Right ventricle myocardium inferior (tissue), 1 donor: Measurements from ENCODE around the gene AKAP6. TPM values are rescaled to one million over a fixed set of nuclear protein-coding genes. Genes with fewer than 3 reads are reported as not detected.

Source experiments
- ATAC-seq: fragments of 200-7000 bp; cut with Tn5 transposase; one replicate; pipeline ENCODE4 v1.9.1; 2020; ENCODE audit warnings: mild to moderate bottlenecking, moderate library complexity
- DNase-seq: peaks from one replicate; pipeline ENCODE4 v3.0.0; 2021; ENCODE audit errors: missing footprints
- intact Hi-C: fragments of 100-400 bp; cut with DNase I; formaldehyde crosslinking; loops from one replicate; pipeline ENCODE4 v1.11.0; 2022
- total RNA-seq: library from RNA; stranded (reverse); fragmentation: NEBNext Ultra II Directional; extraction: Animal tissue kit (Norgen Biotek cat#: 25700); gene quantifications from one replicate; pipeline ENCODE4 v1.2.1, GENCODE V29; 2021
- donor health status: DM: no; HTN: yes; CAD: no; lungs with severe emphysema.

The AKAP6 gene
- total RNA-seq, 1 donor from 2014 or later, result 160 TPM

GRCh38 chr14:32399920-32400319, 70.8 kb downstream of the AKAP6 start:
- no peak for DNase-seq
- no peak for ATAC-seq
- intact Hi-C loops, result no loop called here

- ATAC-seq (no peak), DNase-seq (no peak)
- intact Hi-C loops, result no loop called here
Measured at GRCh38 chr14:32400480-32400879, 71.4 kb downstream of the AKAP6 start.

- intact Hi-C loops, result no loop called here
- DNase-seq (no peak), ATAC-seq (no peak)
Measured at GRCh38 chr14:32403021-32403420, 73.9 kb downstream of the AKAP6 start.

DNA sequence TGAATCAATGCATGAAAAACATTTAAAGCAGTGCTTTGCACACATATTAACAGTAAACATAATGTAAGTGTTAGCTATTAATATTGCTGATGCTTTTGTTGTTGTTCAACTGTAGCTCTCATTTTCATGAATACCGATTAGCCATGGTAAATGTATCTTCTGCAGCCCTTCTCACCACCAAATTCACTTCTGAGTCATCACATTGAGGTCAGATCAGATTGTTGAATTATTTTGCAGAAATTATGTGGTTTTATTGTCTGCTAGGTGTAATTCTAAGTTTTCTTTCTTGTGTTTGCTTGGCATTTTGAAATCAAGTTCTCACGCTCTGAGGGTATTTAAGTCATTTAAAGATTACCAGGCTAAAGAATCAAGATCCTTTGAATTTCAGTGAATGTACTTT, 74.6 kb downstream of the AKAP6 start:
- intact Hi-C loops, result no loop called here
- DNase-seq (no peak), ATAC-seq (no peak)

- intact Hi-C loops, result loop anchor here (5.0 kb wide), 1 partner anchor 52 kb away; no protein-coding TSS in a partner anchor
- peak; percentile 93 for ATAC-seq
- DNase-seq, result peak; percentile 32
Measured at GRCh38 chr14:32404784-32405573, 75.9 kb downstream of the AKAP6 start.

DNA sequence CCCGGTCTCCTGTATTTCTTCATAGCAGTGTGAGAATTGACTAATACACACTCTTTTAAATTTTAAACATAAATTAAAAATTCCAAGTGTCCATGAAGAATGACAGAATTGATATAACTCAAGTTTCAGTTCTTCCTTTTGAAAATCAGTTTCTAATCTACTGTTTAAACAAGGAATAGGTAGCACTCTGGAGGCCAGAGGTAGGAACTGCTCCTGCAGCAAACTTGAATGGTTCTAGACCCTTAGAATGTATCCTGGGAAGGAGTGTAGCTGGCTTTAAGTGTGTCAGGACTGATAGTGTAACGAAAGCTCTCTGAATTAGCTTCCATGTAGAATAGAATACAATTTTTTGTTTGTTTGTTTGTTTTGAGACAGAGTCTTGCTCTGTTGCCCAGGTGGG, 76.8 kb downstream of the AKAP6 start:
- DNase-seq, result no peak
- no peak for ATAC-seq
- intact Hi-C loops, result loop anchor here (5.0 kb wide), 1 partner anchor 51 kb away; no protein-coding TSS in a partner anchor

- ATAC-seq, result peak; percentile 49
- intact Hi-C loops, result loop anchor here (5.0 kb wide), 1 partner anchor 50 kb away; no protein-coding TSS in a partner anchor
- DNase-seq, result peak; percentile 31
Measured at GRCh38 chr14:32407130-32407529, 78.0 kb downstream of the AKAP6 start.

GRCh38 chr14:32408018-32408417, 78.9 kb downstream of the AKAP6 start:
- intact Hi-C loops, result loop anchor here (5.0 kb wide), 1 partner anchor 49 kb away; no protein-coding TSS in a partner anchor
- no peak for DNase-seq
- ATAC-seq, result no peak

DNA sequence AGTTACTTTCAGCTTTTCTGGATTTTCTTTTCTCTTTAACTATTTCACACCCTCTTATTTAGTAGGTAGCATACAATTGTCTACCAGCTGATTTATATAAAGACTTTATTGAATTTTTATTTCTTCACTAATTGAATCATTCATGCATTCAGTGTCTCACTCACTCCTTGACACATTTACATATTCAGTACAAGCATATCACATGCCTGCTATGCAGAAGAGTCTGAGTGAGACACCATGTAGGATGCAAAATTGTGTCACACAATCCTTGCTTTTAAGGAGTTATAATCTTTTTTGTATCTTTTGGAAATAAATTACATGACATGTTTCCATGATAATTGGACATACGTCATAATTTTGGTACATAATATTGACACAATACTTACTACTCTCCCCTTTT, 83.0 kb downstream of the AKAP6 start:
- ATAC-seq, result no peak

DNA sequence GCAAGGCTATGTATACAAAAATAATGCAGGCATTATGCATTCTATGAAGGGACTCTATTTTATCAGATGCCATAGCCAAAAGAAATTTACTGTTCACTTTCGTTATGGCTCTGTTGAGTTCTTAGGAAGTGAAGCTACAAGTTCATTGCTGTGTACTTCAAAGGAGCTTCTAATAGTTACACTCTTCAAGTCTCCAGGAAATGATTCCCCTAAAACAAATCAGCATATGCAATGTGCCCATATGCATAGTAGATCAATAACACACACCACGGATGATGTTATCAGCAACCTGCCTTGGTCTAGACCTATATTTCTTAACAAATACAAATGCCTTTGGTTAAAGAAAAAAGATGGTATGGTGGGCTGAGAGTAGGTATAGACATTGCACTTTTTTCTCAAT, 83.4 kb downstream of the AKAP6 start:
- DNase-seq, result no peak
- intact Hi-C loops, result loop anchor here (10.0 kb wide), 1 partner anchor 102 kb away; no protein-coding TSS in a partner anchor
- no peak for ATAC-seq

More for the DNA sequence above, 83.0 kb downstream of the AKAP6 start:
- DNase-seq, result no peak
- intact Hi-C loops, result loop anchor here (10.0 kb wide), 1 partner anchor 103 kb away; no protein-coding TSS in a partner anchor

- ATAC-seq (no peak), DNase-seq (no peak)
- intact Hi-C loops, result loop anchor here (10.0 kb wide), 1 partner anchor 101 kb away; no protein-coding TSS in a partner anchor
Measured at GRCh38 chr14:32413967-32414640, 85.0 kb downstream of the AKAP6 start.

- ATAC-seq, result no peak
- no peak for DNase-seq
- intact Hi-C loops, result loop anchor here (10.0 kb wide), 1 partner anchor 100 kb away; no protein-coding TSS in a partner anchor
Measured at GRCh38 chr14:32414808-32415255, 85.7 kb downstream of the AKAP6 start.

- intact Hi-C loops, result loop anchor here (10.0 kb wide), 1 partner anchor 97 kb away; no protein-coding TSS in a partner anchor
- DNase-seq, result no peak
- no peak for ATAC-seq
Measured at GRCh38 chr14:32417956-32418552, 89.0 kb downstream of the AKAP6 start.

GRCh38 chr14:32419429-32419828, 90.3 kb downstream of the AKAP6 start:
- DNase-seq (no peak), ATAC-seq (no peak)
- intact Hi-C loops, result loop anchor here (10.0 kb wide), 1 partner anchor 95 kb away; no protein-coding TSS in a partner anchor

- intact Hi-C loops, result no loop called here
- ATAC-seq, result no peak
- no peak for DNase-seq
Measured at GRCh38 chr14:32421781-32422180, 92.7 kb downstream of the AKAP6 start.

DNA sequence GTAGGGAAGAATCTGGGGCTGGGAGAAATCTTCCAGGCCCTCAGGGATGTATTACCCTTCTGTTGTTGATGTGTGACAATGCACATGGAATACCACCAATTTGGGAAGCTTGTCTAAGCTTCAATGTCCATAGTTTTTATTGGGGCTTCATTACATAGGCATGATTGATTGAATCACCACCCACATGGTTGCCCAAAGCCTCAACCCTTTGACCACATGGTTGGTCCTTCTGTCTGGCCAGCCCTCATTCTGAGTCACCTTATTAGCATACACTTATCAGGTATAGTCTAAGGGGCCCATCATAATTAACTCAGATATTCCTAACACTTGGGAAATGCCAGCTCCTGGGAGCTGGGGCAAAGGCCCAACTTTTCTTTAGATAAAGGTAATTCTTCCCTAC, 93.3 kb downstream of the AKAP6 start:
- intact Hi-C loops, result no loop called here
- ATAC-seq (no peak), DNase-seq (no peak)

DNA sequence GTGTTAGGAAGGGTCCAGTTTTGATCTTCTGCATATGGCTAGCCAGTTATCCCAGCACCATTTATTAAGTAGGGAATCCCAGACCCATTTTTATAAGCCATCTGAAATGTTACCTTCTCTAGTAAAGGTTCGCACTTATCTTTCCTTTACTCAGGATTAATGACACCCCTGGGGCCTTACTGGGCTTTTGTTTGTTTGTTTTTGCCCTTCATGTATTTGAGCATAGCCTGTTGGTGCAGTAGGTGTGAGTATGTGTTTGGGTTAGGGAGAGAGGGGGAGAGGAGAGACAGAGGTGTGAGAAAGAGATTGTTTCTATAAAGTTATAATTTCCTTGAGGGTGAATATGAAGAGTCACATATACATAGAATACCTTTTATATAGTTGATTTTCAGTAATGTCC, 96.9 kb downstream of the AKAP6 start:
- intact Hi-C loops, result no loop called here

GRCh38 chr14:32426586-32427388, 97.7 kb downstream of the AKAP6 start:
- DNase-seq, result no peak
- intact Hi-C loops, result no loop called here
- ATAC-seq, result peak; percentile 42

More for the DNA sequence above, 96.9 kb downstream of the AKAP6 start:
- no peak for DNase-seq
- ATAC-seq, result no peak
